CD4-positive, alpha-beta T cell treated with Interleukin-15 for 4 hours (primary cell): Measurements from ENCODE around the gene IZUMO4.

ENCODE experiments used
- DNase-seq: peaks from one replicate; pipeline ENCODE4 v3.0.0-alpha.2; 2020; ENCODE audit warnings: low spot score

The IZUMO4 gene, protein sequence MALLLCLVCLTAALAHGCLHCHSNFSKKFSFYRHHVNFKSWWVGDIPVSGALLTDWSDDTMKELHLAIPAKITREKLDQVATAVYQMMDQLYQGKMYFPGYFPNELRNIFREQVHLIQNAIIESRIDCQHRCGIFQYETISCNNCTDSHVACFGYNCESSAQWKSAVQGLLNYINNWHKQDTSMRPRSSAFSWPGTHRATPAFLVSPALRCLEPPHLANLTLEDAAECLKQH

DNA sequence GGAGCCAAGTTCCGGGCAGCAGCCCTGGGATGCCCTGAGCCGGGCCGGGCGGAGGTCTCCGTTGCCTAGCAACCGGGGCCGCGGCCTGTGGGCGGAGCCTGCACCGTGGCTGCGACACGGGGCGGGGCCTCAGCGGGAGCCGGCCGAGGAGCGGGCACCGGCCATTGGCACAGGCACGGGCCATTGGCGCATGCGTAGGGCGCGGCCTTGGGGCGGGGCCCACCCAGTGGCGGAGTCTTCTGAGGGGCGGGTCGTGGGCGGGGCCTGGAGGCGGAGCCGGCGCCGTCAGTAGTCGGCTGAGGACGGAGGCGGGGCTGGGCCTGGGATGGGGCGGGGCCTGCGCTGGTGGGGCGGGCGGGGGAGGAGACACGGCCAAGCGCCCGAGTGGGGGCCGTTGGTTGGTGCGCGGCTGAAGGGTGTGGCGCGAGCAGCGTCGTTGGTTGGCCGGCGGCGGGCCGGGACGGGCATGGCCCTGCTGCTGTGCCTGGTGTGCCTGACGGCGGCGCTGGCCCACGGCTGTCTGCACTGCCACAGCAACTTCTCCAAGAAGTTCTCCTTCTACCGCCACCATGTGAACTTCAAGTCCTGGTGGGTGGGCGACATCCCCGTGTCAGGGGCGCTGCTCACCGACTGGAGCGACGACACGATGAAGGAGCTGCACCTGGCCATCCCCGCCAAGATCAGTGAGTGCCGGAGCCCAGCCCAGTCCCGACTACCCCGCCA, at the start of gene IZUMO4:
Gene IZUMO4, plus strand, starts transcription at position 436 of the 723 bp plus-strand sequence. Its CDS starts 31 bp downstream, at position 467.
- peak; percentile 99 for DNase-seq

DNA sequence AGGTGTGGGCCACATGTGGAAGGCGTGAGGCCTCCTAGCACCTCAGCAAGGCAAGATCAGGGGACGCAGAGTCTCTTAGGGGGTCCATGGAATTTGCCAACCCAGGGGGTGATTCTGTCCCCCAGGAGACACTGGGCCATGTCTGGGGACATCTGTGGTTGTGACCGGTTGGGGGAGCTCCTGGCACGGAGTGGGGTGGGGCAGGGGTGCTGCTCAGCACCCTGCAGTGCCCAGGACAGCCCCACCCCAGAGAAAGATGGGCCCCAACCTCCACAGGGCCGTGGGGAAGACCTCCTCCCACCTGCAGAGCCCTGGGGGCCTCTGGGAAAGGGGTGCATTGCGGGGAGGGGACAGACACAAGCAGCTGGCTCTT, 49.7 kb upstream of the IZUMO4 start:
- DNase-seq: no peak

DNA sequence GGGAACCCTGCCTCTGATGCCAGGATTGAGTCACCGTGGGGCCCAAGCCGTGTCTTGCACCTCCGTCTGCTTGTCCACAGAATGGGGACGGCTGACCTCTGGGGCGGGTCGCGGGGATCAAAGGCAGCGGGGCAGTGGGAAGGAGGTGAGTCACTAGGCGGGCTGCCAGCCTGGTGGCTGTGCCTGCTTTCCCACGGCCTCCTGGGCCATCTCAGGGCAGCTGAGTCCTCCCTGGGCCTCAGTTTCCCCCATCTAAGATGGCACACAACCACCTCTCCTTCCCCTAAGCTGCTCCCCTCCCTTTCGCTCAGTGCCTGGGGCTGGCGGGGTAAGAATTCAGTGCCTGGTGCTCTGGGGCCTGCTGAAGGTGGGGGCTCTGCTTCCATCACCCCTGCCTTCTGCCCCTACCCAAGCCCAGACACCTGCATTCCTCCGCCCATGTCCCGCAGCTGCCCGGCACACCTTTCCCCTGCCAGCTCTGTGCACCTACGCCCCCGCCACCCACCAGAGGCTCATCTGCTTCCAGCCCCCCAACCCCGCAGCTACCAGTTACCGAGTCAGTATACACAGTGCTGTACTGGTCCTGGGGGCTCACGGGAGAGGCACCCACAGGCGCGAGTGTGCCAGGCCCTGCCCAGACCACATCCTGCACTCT, 49.1 kb upstream of the IZUMO4 start:
- DNase-seq: no peak

DNA sequence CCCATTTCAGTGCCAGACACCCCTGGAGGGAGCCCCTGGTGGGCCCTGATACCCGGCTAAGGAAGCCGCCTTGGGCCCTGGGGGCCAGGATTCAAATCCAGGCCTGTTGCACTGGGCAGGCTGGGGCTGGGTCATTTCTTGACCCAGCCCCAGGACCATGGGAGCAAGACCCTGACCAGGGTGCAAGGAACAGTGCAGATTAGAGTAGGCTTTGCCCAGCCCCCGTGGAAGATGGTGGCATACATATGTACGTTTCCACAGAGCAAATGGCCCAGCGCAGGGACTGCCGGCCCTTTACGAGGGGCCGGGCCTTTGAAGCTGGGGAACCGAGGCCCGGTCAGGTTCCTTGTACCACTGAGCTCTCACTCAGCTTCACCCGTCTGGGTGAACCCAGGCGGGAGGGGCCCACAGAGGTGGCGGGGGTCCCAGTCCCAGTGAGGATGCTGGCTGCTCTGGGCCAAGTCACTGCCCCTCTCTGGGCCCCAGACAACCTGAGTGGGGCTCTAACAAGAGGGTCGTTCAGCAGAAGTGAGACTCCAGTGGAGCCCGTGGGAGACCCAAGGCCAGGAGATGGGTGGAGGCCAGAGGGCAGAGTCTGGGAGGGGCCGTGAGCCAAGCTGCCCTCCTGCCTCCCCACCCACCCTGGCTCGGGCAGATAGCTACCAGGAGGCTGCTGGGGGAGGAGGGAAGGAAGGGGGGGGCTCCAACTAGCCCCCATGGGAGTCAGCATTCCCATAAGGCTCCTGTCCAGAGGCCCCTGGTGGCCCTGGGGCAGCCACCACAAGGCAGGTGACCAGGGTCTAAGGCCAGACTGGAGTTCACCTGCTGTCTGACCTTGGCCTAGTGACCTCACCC, 48.4 kb upstream of the IZUMO4 start:
- DNase-seq: no peak

DNA sequence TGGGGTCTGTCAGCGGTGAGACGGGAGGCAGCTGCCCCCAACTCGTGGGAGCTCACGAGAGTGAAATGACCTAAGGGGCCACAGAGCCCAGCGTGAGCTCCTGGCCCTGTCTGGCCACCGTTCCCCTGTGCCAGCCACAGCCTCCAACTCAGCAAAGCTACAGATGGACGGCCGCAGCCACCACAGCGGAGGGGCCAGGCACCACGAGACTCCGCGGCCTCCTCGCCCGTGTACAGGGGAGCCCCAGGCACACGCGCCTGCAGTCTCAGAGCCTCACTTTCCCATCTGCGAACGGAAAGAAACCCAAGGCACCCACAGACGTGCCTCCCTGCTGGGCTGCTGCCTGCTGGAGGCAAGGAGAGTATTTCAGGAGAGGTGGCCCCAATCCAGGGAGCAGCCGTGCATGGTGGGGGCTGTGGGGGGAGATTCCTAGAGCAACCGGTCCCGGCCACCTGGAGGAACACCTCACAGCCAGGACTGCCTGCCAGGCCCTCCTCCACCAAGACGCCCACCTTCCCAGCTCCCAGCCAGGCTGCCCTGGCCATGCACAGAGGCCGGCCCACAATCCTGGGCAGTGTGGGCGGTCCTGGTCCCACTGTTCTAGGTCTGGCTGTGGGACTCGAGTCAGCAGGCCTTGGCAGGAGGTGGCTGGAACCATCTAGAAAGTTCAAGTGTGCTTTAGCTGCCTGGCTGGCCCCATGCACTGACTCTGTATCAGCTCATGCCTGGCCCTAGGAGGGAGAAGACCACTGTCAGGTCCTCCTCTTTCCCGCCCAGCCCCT, 47.6 kb upstream of the IZUMO4 start:
- DNase-seq: no peak

DNA sequence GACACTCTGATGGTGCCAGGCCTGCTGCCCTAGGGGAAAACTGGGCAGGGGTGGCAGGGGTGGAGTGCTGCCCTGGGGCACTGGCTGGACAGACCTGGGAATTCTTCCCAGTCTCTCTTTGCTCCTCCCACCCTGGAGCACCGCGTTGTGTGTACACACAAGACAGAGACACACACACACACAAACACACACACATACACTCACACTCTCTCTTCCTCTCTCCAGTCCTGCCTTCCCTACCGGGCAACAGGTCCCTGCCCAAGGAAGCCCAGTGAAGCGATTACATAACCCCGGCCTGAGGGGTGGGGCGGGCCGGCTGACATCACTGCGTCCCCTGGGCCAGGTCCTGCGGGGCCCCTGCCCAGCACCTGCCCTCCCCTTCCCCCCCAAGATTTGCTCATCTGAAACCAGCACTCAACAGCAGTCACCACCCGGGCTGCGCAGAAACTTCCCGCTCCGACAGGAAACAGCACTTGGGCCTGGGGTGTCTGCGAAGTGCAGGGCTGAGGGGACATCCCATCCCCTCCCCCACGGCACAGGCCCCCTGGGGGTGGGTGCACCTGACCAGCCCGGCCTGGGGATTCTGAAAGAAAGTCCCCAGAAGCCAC, 46.9 kb upstream of the IZUMO4 start:
- DNase-seq: peak; percentile 66

DNA sequence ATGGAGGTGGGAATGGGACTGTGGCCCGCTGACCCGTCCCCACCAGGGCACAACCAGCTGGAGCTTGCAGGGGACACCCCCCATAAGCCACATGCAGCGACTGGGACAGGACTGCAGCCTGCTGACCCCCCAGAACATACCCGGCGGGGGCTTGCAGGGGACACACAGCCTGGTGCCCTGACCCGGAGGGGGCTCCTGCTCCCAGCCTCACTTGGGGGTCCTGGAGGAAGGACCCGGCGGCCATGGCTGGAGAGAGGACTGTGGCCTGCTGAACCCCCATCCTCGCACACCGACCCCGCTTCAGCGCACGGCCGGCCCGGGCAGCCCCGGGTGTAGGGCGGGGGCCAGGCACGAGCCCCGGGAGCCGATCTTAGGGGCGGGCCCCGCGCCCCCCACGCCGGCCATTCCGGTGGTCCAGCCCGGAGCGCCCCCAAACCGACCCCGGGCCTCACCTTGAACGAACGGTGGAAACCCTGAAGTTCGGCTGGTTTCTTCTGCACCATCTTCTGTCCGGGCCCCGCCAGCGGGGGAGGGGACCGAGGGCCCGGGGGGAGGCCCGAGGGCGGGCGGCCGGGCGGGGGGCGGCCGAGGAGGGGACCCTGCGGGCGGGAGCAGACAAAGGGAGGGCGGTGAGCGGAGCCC, 46.2 kb upstream of the IZUMO4 start:
- DNase-seq: no peak

DNA sequence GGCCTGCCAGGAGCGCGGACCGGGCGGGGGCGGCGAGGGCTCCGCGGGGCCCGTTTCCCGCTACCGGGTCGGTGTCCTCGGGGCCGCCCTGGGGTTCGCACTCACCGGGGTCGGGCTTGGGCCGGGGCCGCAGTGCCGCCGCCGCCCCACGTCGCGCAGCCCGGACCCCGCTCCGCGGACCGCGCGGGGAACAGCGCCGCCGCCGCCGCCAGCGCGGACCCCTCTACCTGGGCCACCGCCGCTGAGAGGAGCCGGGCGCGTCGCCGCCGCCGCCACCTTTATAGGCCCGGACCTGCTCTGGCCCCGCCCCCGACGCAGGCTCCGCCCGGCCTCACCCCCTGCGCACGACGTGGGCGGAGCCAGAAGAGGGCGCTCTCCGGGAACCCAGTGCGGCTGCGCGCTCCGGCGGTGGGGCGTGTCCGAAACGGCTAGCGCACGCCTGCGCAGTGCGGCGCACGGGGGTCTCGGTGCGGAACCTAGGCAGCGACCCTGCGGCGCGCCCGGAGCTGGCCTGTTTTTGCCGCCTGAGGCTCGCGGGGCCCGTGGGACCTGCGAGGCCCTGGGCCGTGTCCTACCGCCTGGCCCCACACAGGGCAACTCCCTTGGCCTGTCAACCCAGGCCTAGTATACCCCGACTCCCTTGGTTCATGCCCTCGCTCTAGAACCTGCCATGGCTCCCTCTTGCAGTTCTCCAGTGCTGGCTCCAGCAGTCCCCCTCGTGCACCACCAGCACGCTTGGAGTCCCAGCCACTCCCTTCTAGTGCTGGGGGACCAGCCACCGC, 45.5 kb upstream of the IZUMO4 start, which contains the start of gene MKNK2:
Gene MKNK2, minus strand, starts transcription at position 254 of the 782 bp plus-strand sequence. CDS start 393 bp downstream, outside the sequence.
- peak; percentile 93 for DNase-seq

DNA sequence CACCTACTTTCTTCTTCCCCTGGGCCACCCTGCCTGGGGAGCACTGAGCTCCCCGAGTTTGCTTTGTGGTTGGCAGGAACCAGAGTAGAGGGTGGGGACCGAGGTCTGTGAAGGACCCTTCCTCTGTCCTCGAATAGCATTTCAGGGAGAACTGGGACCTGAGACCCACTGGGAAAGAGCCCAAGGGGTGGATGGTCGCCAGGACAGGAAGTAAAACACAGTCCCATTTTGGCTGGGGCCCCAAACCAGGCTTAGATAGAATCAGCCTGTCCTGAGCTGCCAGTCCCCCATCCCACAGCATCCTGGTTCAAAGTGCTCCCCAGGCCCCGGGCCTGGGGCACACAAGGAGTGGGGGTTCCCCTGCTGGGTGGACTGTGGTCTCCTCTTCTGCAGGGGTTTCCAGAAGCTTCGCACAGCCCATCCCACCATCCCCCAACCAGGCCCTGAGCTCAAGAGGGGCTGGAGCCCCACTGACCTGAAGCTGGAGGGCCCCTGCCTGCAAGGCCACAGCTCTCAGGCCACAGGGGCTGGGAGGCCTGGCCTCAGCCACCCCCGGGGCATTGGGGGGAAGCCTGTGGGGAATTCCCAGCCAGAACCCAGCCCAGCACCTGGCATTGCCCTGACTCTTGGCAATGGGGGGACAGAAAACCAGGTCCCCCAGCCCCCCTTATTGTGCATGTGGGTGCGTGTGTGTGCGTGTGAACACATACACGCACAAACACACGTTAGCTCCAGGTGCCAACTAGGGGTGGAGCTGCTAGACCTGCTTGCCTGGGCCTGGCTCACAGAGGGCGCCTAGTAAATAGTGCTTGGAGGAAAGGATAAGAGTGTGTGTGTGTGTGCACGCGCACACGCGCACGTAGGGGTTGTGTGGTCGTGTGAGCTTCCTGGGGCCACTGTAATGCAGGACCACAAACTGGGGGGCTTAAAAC, 44.7 kb upstream of the IZUMO4 start:
- peak; percentile 61 for DNase-seq

DNA sequence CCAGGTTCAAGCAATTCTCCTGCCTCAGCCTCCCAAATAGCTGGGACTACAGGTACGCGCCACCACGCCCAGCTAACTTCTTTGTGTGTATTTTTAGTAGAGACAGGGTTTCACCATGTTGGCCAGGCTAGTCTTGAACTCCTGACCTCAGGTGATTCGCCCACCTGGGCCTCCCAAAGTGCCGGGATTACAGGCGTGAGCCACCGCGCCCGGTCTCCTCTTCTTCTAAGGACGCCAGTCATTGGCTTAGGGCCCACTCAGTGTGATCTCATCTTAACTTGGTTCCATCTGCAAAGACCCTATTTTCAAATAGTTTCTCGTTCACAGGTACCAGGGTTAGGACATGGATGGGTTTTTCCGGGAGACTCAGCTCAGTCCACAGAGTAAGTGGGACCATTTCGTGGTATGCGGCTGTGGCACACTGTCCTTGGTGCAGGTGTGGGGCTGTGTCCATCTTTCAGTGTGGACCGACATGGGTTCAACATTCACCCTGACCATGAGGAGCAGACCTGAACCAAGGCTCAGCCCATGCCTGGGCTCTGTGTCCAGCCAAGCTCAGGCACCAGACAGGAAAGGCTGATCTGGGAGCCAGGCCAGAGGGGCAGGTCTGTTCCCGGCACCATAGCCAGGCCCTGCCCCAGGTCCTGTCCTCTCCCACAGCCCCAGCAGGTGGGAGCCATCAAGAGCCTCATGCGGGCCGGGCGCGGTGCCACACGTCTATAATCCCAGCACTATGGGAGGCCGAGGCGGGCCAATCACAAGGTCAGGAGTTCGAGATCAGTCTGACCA, 42.9 kb upstream of the IZUMO4 start:
- DNase-seq: no peak

DNA sequence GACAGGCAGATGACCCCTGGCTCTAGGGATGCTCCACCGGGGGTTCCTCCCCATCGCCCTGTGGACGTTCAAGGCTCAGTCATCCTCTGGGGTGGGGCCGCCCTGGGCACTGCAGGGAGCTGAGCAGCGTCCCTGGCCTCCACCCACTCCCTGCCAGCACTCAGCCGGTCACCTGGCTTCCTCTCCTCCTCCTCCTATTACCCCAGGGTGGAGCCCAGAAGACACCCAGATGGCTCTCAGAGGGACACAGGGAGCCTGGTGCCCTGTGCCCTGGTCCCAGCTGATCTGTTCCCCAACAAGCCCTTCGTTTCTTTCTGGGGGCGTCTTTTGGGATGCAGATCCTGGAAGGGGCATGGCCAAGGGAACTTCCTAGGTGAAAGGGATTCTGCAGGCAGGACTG, 42.0 kb upstream of the IZUMO4 start:
- DNase-seq: no peak

DNA sequence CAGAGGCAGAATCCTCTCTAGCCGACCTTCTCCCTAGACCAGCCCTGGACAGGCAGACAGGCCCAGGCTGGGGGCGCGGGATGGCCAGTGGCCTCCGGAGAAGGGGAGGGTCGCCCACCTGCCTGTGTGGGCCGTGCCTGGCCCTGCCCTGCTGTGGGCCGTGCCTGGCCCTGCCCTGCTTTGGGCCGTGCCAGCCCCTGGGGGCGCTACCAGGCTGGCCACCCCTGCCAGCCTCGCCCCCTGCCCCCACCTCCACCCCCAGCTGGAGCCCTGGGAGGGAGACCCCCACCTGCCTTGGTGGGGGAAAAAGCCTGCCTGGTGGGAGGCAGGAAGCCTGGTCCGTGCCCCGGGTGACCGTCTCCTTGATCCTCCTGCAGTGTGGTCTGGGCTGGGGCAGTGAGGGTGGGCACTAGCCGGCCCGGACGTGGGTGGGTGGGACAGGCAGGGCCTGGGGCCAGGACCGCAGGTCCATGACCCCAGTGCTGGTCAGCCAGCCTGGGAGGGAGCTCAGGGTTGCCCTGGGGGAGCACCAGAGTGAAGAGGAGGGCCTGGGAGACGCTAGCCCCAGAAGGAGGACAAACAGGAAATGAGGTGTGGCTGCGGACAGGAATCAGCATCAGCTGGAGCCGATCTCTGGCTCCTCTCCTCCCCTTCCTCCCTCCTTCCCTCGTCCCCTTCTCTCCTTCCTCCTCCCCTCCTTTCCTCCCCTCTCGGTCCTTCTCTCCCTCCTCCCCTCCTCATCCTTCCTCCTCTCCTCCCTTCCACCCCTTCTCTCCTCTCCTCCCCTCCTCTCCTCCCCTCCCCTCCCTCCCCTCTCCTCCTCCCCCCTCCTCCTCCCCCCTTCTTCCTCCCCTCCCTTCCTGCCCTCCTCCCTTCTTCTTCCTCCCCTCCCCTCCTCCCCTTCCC, 40.5 kb upstream of the IZUMO4 start:
- DNase-seq: no peak

DNA sequence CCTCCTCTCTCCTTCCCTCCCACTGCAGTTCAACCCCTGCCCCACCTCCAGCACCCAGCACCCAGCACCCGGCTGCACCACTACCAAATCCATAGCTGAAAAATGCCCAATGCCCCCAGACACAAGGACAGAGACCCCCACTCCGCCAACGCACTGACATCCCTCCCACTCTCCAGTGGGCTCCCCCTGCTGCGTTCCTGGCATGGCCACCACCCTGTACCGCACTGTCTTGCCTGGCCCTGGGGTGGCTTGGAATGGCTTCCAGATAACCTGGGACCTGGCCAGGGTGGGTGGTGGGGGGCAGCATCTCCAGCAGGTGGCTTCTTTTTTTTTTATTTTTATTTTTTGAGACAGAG, 39.9 kb upstream of the IZUMO4 start:
- DNase-seq: no peak

DNA sequence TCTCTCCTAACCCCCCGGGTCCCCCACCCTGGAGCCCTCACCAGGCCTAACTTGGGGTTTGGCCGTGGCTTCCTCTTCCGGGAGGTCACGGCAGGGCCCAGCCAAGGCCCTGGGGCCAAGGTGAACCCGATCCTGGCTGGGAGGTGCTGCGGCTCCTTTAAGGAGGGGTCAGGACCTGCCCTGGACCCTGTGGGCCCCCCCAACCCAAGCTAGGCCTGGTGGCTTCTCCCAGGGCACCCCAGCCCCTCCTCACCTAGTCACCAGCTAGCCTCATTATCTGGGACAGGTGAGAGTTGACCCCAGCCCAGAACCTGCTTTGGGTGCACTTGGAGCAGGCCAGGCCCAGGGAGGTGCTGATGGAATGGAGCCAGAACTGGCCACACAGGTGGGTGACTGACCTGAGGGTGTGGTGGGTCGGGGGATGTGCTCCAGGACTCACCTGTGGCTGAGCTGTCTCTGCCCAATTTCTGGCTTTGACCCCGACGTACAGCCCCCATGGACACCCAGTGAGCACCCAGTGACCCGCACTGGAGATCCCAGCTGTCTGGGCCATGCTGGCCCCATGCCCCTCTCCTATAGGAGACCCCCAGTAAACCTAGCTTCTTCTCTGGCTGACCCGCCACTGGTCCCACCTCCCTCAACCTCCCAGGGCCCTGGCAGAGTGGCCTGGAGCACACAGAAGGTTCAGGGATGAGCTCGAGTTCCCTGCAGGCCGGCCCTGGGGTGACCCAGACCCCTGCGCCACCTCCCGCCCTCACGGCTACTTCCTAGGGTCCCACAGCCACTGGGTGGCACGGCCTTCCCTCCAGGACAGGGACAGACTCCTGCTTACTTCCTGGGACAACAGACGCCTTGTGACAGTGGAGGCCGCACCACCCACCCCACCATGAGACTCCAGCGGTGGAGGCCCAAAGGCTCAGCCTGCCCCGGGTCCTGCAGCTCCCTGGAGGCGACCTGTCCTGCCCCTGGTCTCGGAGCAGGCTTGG, 38.9 kb upstream of the IZUMO4 start:
- DNase-seq: no peak
